ENCODE measurements around the gene DNAJC17.

DNAJC17 gene

GRCh38 chr15:40831861-40832260 lies 24.6 kb upstream of the DNAJC17 start:
- no peak overlapping the region for H3K4me3 ChIP-seq (ENCODE audit: low read depth, low read length)
- no peak for DNase-seq (ENCODE audit: low read depth, low spot score)
- no peak for TF ChIP-seq CTCF (IDR thresholded peaks at IDR 0.05; ENCODE audit: low read depth, low read length)
- in situ Hi-C loops (cut with HindIII; ENCODE audit: low sequenced_read_pairs): no loop called here

GRCh38 chr15:40830884-40831283 lies 23.6 kb upstream of the DNAJC17 start:
- no peak overlapping the region for H3K4me3 ChIP-seq (ENCODE audit: low read depth, low read length)
- no peak for DNase-seq (ENCODE audit: low read depth, low spot score)
- in situ Hi-C loops (cut with HindIII; ENCODE audit: low sequenced_read_pairs): no loop called here
- TF ChIP-seq CTCF (IDR thresholded peaks at IDR 0.05; ENCODE audit: low read depth, low read length): no peak

GRCh38 chr15:40829115-40829514 lies 21.8 kb upstream of the DNAJC17 start:
- no peak for TF ChIP-seq CTCF (IDR thresholded peaks at IDR 0.05; ENCODE audit: low read depth, low read length)
- in situ Hi-C loops (cut with HindIII; ENCODE audit: low sequenced_read_pairs): no loop called here
- DNase-seq (ENCODE audit: low read depth, low spot score): no peak
- no peak overlapping the region for H3K4me3 ChIP-seq (ENCODE audit: low read depth, low read length)

- H3K4me3 ChIP-seq (ENCODE audit: low read depth, low read length): no peak within 1 kb of the TSS
- in situ Hi-C loops (cut with HindIII; ENCODE audit: low sequenced_read_pairs): no loop called here
- DNase-seq (ENCODE audit: low read depth, low spot score): no peak
- TF ChIP-seq CTCF (IDR thresholded peaks at IDR 0.05; ENCODE audit: low read depth, low read length): no peak
Measured at GRCh38 chr15:40828447-40829036, 21.3 kb upstream of the DNAJC17 start, which contains the start of gene PPP1R14D. Gene PPP1R14D, minus strand, starts transcription at chr15:40828708. Its CDS starts 67 bp downstream, at chr15:40828641.

GRCh38 chr15:40826423-40827075 lies 19.3 kb upstream of the DNAJC17 start:
- DNase-seq (ENCODE audit: low read depth, low spot score): peak; percentile 26
- in situ Hi-C loops (cut with HindIII; ENCODE audit: low sequenced_read_pairs): no loop called here
- no peak for TF ChIP-seq CTCF (IDR thresholded peaks at IDR 0.05; ENCODE audit: low read depth, low read length)
- H3K4me3 ChIP-seq (ENCODE audit: low read depth, low read length): no peak overlapping the region

GRCh38 chr15:40825661-40826422 lies 18.6 kb upstream of the DNAJC17 start:
- H3K4me3 ChIP-seq (ENCODE audit: low read depth, low read length): no peak overlapping the region
- peak; percentile 28 for DNase-seq (ENCODE audit: low read depth, low spot score)
- in situ Hi-C loops (cut with HindIII; ENCODE audit: low sequenced_read_pairs): no loop called here
- no peak for TF ChIP-seq CTCF (IDR thresholded peaks at IDR 0.05; ENCODE audit: low read depth, low read length)

All from astrocyte of the spinal cord (primary cell).